ENCODE data around the gene IFIH1.

The IFIH1 gene

GRCh38 chr2:162316590-162316989 is 1.9 kb downstream of the IFIH1 start:
- Histone ChIP-seq H3K27ac (no peak overlapping the region), H3K4me1 (peaks cover 36% of the 10 kb centered on the region), H3K4me2 (peak overlapping the region; percentile 72)

DNA sequence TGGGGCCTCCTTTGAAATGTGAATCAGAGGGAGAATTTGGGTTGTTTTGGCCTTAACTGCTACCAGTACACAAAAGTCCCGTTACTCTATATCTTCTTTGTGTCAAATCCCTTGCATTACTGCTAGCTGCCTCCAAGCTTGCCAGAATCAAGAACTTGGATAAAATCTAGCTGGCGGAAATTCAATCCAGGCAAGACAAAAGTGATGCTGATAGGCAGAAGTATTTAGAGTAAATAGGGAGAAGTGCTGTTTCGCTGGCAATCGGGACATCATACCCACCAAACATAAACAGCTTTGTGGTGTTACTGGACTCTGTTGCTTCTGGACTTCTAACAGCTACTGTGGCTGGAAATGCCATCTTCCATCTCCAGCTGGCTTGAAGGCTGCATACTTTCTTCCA is 2.5 kb downstream of the IFIH1 start:
- TF ChIP-seq Cebpa-rat (IDR thresholded peaks at IDR 0.05) = no peak
- Histone ChIP-seq H3K27ac (no peak overlapping the region), H3K36me3 (no peaks in the 10 kb centered on the region), H3K27me3 (no peaks in the 10 kb centered on the region), H3K4me1 (peaks cover 36% of the 10 kb centered on the region), H4K20me1 (no peaks in the 10 kb centered on the region), H3K4me3 (peak overlapping the region; percentile 98; the same call in 1 of the 2 replicates), H3K4me2 (peak overlapping the region; percentile 72), H3K9me3 (no peaks in the 10 kb centered on the region), H3K9ac (no peak overlapping the region)

More at GRCh38 chr2:162316590-162316989, 1.9 kb downstream of the IFIH1 start:
- Histone ChIP-seq H3K36me3 (no peaks in the 10 kb centered on the region), H3K9ac (no peak overlapping the region), H4K20me1 (no peaks in the 10 kb centered on the region), H3K4me3 (peak overlapping the region; percentile 98), H3K27me3 (no peaks in the 10 kb centered on the region), H3K9me3 (no peaks in the 10 kb centered on the region)
- TF ChIP-seq Cebpa-rat (IDR thresholded peaks at IDR 0.05) = no peak

- H3K4me3 ChIP-seq = no peak overlapping the region
- no peak overlapping the region for H3K27ac ChIP-seq
- peaks cover 17% of the 10 kb centered on the region for H3K36me3 ChIP-seq
- H4K20me1 ChIP-seq = no peaks in the 10 kb centered on the region
- TF ChIP-seq Cebpa-rat (IDR thresholded peaks at IDR 0.05) = no peak
- no peaks in the 10 kb centered on the region for H3K27me3 ChIP-seq
- no peaks in the 10 kb centered on the region for H3K9me3 ChIP-seq
- H3K4me2 ChIP-seq = no peak overlapping the region
- no peak overlapping the region for H3K9ac ChIP-seq
- H3K4me1 ChIP-seq = peaks cover 19% of the 10 kb centered on the region
Measured at GRCh38 chr2:162312853-162313252, 5.6 kb downstream of the IFIH1 start.

DNA sequence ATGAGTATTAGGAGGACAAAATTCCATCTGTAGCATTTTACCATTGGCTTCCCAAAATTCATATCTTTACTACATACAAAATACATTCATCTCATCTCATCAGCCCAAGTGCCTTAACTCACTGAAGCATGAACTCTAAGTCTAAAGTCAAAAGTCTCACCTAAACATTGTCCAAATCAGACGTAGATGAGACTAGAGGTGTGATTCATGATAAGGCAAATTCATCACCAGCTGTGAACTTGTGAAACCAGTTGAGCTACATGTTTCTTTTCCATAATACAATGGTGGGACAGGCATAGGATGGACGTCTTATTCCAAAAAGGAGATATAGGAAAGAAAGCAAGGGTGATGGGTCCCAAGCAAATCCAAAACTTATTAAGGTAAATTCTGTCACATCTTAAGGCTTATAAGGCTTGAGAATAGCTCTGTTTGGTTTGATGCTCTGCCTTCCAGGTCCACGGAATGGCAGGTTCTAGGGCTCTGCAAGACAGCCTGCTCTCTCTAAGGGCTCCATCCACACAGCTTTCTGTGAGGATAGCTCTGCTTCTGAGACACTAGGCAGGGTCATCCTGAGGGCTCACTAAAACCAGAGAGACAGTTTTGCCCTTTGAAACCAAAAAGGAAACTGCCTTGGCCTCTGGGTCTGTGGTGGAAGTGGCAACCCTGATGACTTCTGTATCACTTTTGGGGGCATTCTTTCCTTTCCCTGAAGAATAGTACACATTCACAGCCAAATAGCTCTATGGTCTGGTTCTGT is 9.6 kb downstream of the IFIH1 start:
- Histone ChIP-seq H3K27me3 (no peaks in the 10 kb centered on the region), H4K20me1 (no peaks in the 10 kb centered on the region), H3K4me1 (no peaks in the 10 kb centered on the region), H3K9me3 (no peaks in the 10 kb centered on the region), H3K4me3 (no peak overlapping the region), H3K4me2 (no peak overlapping the region), H3K36me3 (peaks cover 22% of the 10 kb centered on the region), H3K27ac (no peak overlapping the region), H3K9ac (no peak overlapping the region)
- TF ChIP-seq Cebpa-rat (IDR thresholded peaks at IDR 0.05) = no peak

GRCh38 chr2:162305901-162306300 is 12.6 kb downstream of the IFIH1 start:
- Histone ChIP-seq H3K27me3 (no peaks in the 10 kb centered on the region), H3K4me1 (no peaks in the 10 kb centered on the region), H3K9me3 (no peaks in the 10 kb centered on the region), H3K4me2 (no peak overlapping the region), H3K9ac (no peak overlapping the region), H4K20me1 (no peaks in the 10 kb centered on the region), H3K4me3 (no peak overlapping the region), H3K36me3 (peaks cover 22% of the 10 kb centered on the region), H3K27ac (no peak overlapping the region)
- TF ChIP-seq Cebpa-rat (IDR thresholded peaks at IDR 0.05) = no peak

DNA sequence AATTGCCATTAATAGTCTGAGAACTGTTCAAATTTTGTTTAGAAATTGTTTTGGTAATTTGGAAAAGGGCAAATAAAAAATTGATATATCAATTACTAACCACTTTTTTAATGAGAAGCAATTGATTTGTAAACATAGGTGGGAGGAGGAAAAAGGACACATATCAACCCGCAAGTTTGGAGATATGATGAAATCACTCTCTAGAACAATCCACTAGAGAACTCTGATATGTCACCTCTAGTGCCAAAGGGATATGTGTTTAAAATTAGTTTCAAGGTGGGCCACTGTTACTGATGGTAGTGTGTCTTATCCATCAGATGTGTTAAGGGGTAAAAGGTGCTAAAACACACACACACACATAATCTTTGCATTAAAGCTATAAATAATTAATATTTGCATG is 16.6 kb downstream of the IFIH1 start:
- 0 out of 2 replicates have a peak, but pooled peaks cover 5% of the 10 kb centered on the region for H3K36me3 ChIP-seq
- H3K9ac ChIP-seq = no peak overlapping the region
- H3K4me3 ChIP-seq = no peak overlapping the region
- H4K20me1 ChIP-seq = no peaks in the 10 kb centered on the region
- H3K4me2 ChIP-seq = no peak overlapping the region
- no peaks in the 10 kb centered on the region for H3K4me1 ChIP-seq
- no peak overlapping the region for H3K27ac ChIP-seq
- H3K9me3 ChIP-seq = no peaks in the 10 kb centered on the region
- no peak for TF ChIP-seq Cebpa-rat (IDR thresholded peaks at IDR 0.05)
- H3K27me3 ChIP-seq = no peaks in the 10 kb centered on the region

GRCh38 chr2:162301151-162301804 is 17.2 kb downstream of the IFIH1 start:
- no peak overlapping the region for H3K27ac ChIP-seq
- H3K9ac ChIP-seq = no peak overlapping the region
- no peaks in the 10 kb centered on the region for H3K4me1 ChIP-seq
- TF ChIP-seq Cebpa-rat (IDR thresholded peaks at IDR 0.05) = no peak
- no peaks in the 10 kb centered on the region for H4K20me1 ChIP-seq
- H3K4me3 ChIP-seq = no peak overlapping the region
- 0 out of 2 replicates have a peak, but pooled peaks cover 5% of the 10 kb centered on the region for H3K36me3 ChIP-seq
- no peak overlapping the region for H3K4me2 ChIP-seq
- H3K9me3 ChIP-seq = no peaks in the 10 kb centered on the region
- no peaks in the 10 kb centered on the region for H3K27me3 ChIP-seq

DNA sequence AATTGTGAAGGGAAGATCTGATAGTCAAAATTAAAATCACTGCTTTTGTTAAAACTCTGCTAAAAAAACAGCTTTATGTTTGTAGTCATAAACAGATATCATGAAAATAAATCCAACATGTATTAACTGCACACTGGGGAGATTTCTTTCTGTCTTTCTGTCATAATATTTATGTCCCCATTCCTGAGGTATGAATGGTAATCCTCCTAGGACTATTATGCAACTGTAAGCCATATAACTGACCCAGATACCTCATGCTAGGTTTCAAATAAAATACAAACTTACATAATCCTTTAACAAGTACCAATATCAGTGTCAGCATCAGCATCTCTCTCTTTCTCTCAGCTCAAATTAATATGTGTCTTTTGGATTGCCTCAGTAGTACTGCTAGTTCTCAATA is 18.2 kb downstream of the IFIH1 start:
- Histone ChIP-seq H4K20me1 (no peaks in the 10 kb centered on the region), H3K4me3 (no peak overlapping the region), H3K4me1 (no peaks in the 10 kb centered on the region), H3K4me2 (no peak overlapping the region), H3K9ac (no peak overlapping the region), H3K27ac (no peak overlapping the region), H3K9me3 (no peaks in the 10 kb centered on the region), H3K27me3 (no peaks in the 10 kb centered on the region), H3K36me3 (no peaks in the 10 kb centered on the region)
- no peak for TF ChIP-seq Cebpa-rat (IDR thresholded peaks at IDR 0.05)

GRCh38 chr2:162298669-162299335 is 19.7 kb downstream of the IFIH1 start:
- TF ChIP-seq Cebpa-rat (IDR thresholded peaks at IDR 0.05) = no peak
- no peaks in the 10 kb centered on the region for H4K20me1 ChIP-seq
- no peaks in the 10 kb centered on the region for H3K36me3 ChIP-seq
- no peaks in the 10 kb centered on the region for H3K4me1 ChIP-seq
- no peak overlapping the region for H3K9ac ChIP-seq
- no peaks in the 10 kb centered on the region for H3K27me3 ChIP-seq
- H3K9me3 ChIP-seq = no peaks in the 10 kb centered on the region
- no peak overlapping the region for H3K4me3 ChIP-seq
- no peak overlapping the region for H3K27ac ChIP-seq
- H3K4me2 ChIP-seq = no peak overlapping the region

Data from BLaER1 (cell line).